ENCODE results near the gene DUSP10.

The DUSP10 gene

GRCh38 chr1:221688488-221688843, 53.4 kb downstream of the DUSP10 start:
- H3K27me3 ChIP-seq (replicated peaks), result no peaks in the 10 kb centered on the region
- TF ChIP-seq CTCF (IDR thresholded peaks at IDR 0.05; ENCODE audit: low read depth, low read length, missing control alignments), result no peak
- in situ Hi-C loops (cut with HindIII; ENCODE audit: low pct_ligation_motif_present, low sequenced_read_pairs), result no loop called here
- no peaks in the 10 kb centered on the region for H3K36me3 ChIP-seq (replicated peaks)
- H3K4me3 ChIP-seq (ENCODE audit: low read depth, low read length), result no peak overlapping the region
- DNase-seq, result no peak
- H3K27ac ChIP-seq, result no peak overlapping the region

GRCh38 chr1:221687836-221688487, 53.9 kb downstream of the DUSP10 start:
- no peak for TF ChIP-seq CTCF (IDR thresholded peaks at IDR 0.05; ENCODE audit: low read depth, low read length, missing control alignments)
- in situ Hi-C loops (cut with HindIII; ENCODE audit: low pct_ligation_motif_present, low sequenced_read_pairs), result no loop called here
- H3K27ac ChIP-seq, result no peak overlapping the region
- H3K27me3 ChIP-seq (replicated peaks), result no peaks in the 10 kb centered on the region
- H3K36me3 ChIP-seq (replicated peaks), result no peaks in the 10 kb centered on the region
- H3K4me3 ChIP-seq (ENCODE audit: low read depth, low read length), result no peak overlapping the region
- no peak for DNase-seq

- in situ Hi-C loops (cut with HindIII; ENCODE audit: low pct_ligation_motif_present, low sequenced_read_pairs), result no loop called here
- H3K36me3 ChIP-seq (replicated peaks), result no peaks in the 10 kb centered on the region
- no peak for TF ChIP-seq CTCF (IDR thresholded peaks at IDR 0.05; ENCODE audit: low read depth, low read length, missing control alignments)
- no peak overlapping the region for H3K27ac ChIP-seq
- H3K4me3 ChIP-seq (ENCODE audit: low read depth, low read length), result no peak overlapping the region
- no peak for DNase-seq
- no peaks in the 10 kb centered on the region for H3K27me3 ChIP-seq (replicated peaks)
Observed at GRCh38 chr1:221683681-221684080, 58.2 kb downstream of the DUSP10 start.

- no peak for DNase-seq
- Histone ChIP-seq H3K27ac (no peak overlapping the region), H3K4me3 (ENCODE audit: low read depth, low read length) (no peak overlapping the region), H3K36me3 (replicated peaks) (no peaks in the 10 kb centered on the region), H3K27me3 (replicated peaks) (no peaks in the 10 kb centered on the region)
- in situ Hi-C loops (cut with HindIII; ENCODE audit: low pct_ligation_motif_present, low sequenced_read_pairs), result no loop called here
- TF ChIP-seq CTCF (IDR thresholded peaks at IDR 0.05; ENCODE audit: low read depth, low read length, missing control alignments), result no peak
Observed at GRCh38 chr1:221680085-221680484, 61.8 kb downstream of the DUSP10 start.

- in situ Hi-C loops (cut with HindIII; ENCODE audit: low pct_ligation_motif_present, low sequenced_read_pairs), result no loop called here
- DNase-seq, result no peak
- H3K4me3 ChIP-seq (ENCODE audit: low read depth, low read length), result no peak overlapping the region
- H3K36me3 ChIP-seq (replicated peaks), result no peaks in the 10 kb centered on the region
- no peak overlapping the region for H3K27ac ChIP-seq
- no peaks in the 10 kb centered on the region for H3K27me3 ChIP-seq (replicated peaks)
- no peak for TF ChIP-seq CTCF (IDR thresholded peaks at IDR 0.05; ENCODE audit: low read depth, low read length, missing control alignments)
Observed at GRCh38 chr1:221678014-221678413, 63.9 kb downstream of the DUSP10 start.
